Mesothelial cell of epicardium (in vitro differentiated cells): ENCODE data around the gene RPS25. TPM values are rescaled to one million over a fixed set of nuclear protein-coding genes. Genes with fewer than 3 reads are reported as not detected.
"Not testable (repeated sequence)": the region's sequence is repeated elsewhere in the genome, so short reads cannot be mapped to it uniquely, and the experiment has no call there.

Source experiments
- DNase-seq, 2 experiments: peaks; one replicate each; pipeline ENCODE4 v3.0.0; 2021; ENCODE audit warnings: low spot score in 2 of 2; ENCODE audit not compliant: unreplicated experiment in 2 of 2
- H3K27ac Mint-ChIP-seq: 2 replicates; pipeline ENCODE4 v1.8.0; 2021; ENCODE audit warnings: mixed read lengths
- H3K27me3 Mint-ChIP-seq: 2 replicates; pipeline ENCODE4 v1.8.0; 2021; ENCODE audit warnings: low read depth, mixed read lengths
- H3K36me3 Mint-ChIP-seq: 2 replicates; pipeline ENCODE4 v1.8.0; 2021; ENCODE audit warnings: mixed read lengths
- H3K4me1 Mint-ChIP-seq: 2 replicates; pipeline ENCODE4 v1.8.0; 2021; ENCODE audit warnings: mixed read lengths
- H3K4me3 Mint-ChIP-seq: 2 replicates; pipeline ENCODE4 v1.8.0; 2021; ENCODE audit warnings: mild to moderate bottlenecking, moderate library complexity, mixed read lengths
- H3K9me3 Mint-ChIP-seq: 2 replicates; pipeline ENCODE4 v1.8.0; 2021; ENCODE audit warnings: mixed read lengths
- CTCF ChIP-seq: fragments of 200-600 bp; sonication (generic); IDR thresholded peaks from one replicate; pipeline ENCODE4 v1.5.0; 2021; ENCODE audit warnings: antibody characterized with exemption; ENCODE audit not compliant: unreplicated experiment
- total RNA-seq: library from RNA; stranded (reverse); gene quantifications from 3 replicates; pipeline ENCODE4 v1.2.1, GENCODE V29; 2021

Gene RPS25
- total RNA-seq, 1 donor from 2014 or later = 1,201 TPM

GRCh38 chr11:118996926-118997626, 21.1 kb downstream of the RPS25 start:
- Mint-ChIP-seq H3K36me3 (peaks cover 8% of the 10 kb centered on the region), H3K27me3 (no peaks in the 10 kb centered on the region), H3K4me3 (peak overlapping the region; percentile 91), H3K27ac (peak overlapping the region; percentile 96), H3K9me3 (peaks cover 4% of the 10 kb centered on the region), H3K4me1 (peaks cover 30% of the 10 kb centered on the region)
- no peak for TF ChIP-seq CTCF
- no peak for DNase-seq

GRCh38 chr11:118991486-118992038, 26.6 kb downstream of the RPS25 start:
- H3K36me3 Mint-ChIP-seq, H3K27me3 Mint-ChIP-seq, DNase-seq, H3K9me3 Mint-ChIP-seq, H3K27ac Mint-ChIP-seq, H3K4me1 Mint-ChIP-seq, H3K4me3 Mint-ChIP-seq: not testable (repeated sequence)

GRCh38 chr11:118988280-118988679, 29.9 kb downstream of the RPS25 start:
- no peak for DNase-seq
- Mint-ChIP-seq H3K9me3 (peaks cover under 1% of the 10 kb centered on the region), H3K27ac (peak overlapping the region; percentile 51), H3K27me3 (no peaks in the 10 kb centered on the region), H3K36me3 (no peaks in the 10 kb centered on the region), H3K4me1 (no peaks in the 10 kb centered on the region), H3K4me3 (no peak overlapping the region)
- TF ChIP-seq CTCF = no peak

GRCh38 chr11:118984825-118985224, 33.3 kb downstream of the RPS25 start:
- Mint-ChIP-seq H3K27ac (no peak overlapping the region), H3K4me1 (no peaks in the 10 kb centered on the region), H3K36me3 (no peaks in the 10 kb centered on the region), H3K9me3 (no peaks in the 10 kb centered on the region), H3K27me3 (no peaks in the 10 kb centered on the region), H3K4me3 (no peak overlapping the region)
- DNase-seq = no peak
- no peak for TF ChIP-seq CTCF

- not testable (repeated sequence) for H3K27me3 Mint-ChIP-seq, DNase-seq, H3K27ac Mint-ChIP-seq, H3K4me3 Mint-ChIP-seq, H3K36me3 Mint-ChIP-seq, H3K4me1 Mint-ChIP-seq, H3K9me3 Mint-ChIP-seq
These were observed 33.8 kb downstream of the RPS25 start for GRCh38 chr11:118984337-118984736.

GRCh38 chr11:118980191-118980881, 37.8 kb downstream of the RPS25 start:
- Mint-ChIP-seq H3K27ac (no peak overlapping the region), H3K27me3 (no peaks in the 10 kb centered on the region), H3K9me3 (no peaks in the 10 kb centered on the region), H3K4me3 (no peak overlapping the region), H3K4me1 (no peaks in the 10 kb centered on the region), H3K36me3 (no peaks in the 10 kb centered on the region)
- TF ChIP-seq CTCF = no peak
- DNase-seq = no peak
